Activated T-cell treated with anti-CD3 and anti-CD28 coated beads, Interleukin-2, amount 50 U/mL, for 4 hours (primary cell): ENCODE data around the gene DEFB129. TPM values are rescaled to one million over a fixed set of nuclear protein-coding genes. Genes with fewer than 3 reads are reported as not detected.

ENCODE experiments used
- ATAC-seq, 2 donors: fragments of 200-7000 bp; cut with Tn5 transposase; one replicate each; pipeline ENCODE4 v1.10.0; 2021
- DNase-seq: peaks from one replicate; pipeline ENCODE4 v3.0.0-alpha.2; 2020
- H3K27me3 Mint-ChIP-seq: one replicate; pipeline ENCODE4 v1.8.0; 2021; ENCODE audit warnings: low read depth, mixed read lengths
- H3K36me3 Mint-ChIP-seq: one replicate; pipeline ENCODE4 v1.8.0; 2022; ENCODE audit warnings: mixed read lengths; ENCODE audit not compliant: insufficient read depth
- H3K4me1 Mint-ChIP-seq: one replicate; pipeline ENCODE4 v1.8.0; 2021; ENCODE audit warnings: low read depth, mixed read lengths
- H3K4me3 Mint-ChIP-seq: one replicate; pipeline ENCODE4 v1.8.0; 2021; ENCODE audit warnings: mild to moderate bottlenecking, moderate library complexity, mixed read lengths
- H3K9me3 Mint-ChIP-seq: one replicate; pipeline ENCODE4 v1.8.0; 2021; ENCODE audit warnings: mixed read lengths
- total RNA-seq, 3 donors: library from RNA; stranded (reverse); gene quantifications; one replicate each; pipeline ENCODE4 v1.2.1, GENCODE V29; 2021

Gene DEFB129
- total RNA-seq, 3 donors from 2014 or later, result not detected

DNA sequence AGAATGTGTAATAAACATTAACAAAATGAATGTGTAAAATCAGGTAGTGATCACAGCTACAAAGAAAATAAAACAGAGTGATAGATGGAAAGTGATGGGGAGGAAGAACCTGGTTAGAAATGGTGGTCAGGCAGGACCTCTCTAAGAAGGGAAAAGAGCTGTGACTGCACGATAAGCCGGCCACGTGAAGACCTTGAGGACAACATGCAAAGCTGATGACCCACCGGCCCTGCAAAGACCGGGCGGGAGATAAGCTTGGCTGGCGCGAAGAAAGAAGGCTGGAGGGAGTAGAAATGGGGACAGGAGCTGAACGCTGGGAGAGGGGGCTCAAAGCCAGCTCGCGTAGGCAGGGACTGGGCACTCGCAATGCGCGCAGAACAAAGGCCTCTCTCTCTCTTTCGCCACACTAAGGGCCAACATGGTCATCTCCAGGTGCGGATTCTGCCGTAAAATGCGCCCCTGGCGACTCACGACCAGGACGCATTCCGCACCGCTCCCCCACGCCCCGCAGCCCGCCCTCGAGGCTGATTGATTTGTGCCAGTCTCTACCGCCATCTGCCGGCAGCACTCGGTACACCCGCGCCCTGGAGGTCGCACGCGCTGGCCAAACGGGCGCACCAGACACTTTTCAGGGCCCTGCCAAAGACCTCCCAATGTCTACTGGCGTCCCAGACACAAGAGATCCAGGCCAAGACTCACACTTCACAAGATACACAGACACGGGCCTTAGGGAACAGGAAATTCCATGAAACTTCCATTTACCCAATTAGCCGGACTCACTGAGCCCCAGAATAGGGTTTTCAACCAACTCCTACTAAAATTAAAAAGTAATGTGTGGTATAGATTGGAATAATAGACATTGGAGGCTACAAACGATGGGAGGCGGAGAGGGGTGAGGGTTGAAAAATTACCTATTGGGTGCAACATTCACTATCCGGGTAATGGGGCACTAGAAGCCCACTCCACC lies 39.8 kb downstream of the DEFB129 start:
- peak; percentile 88 for DNase-seq
- H3K27me3 Mint-ChIP-seq, result peaks cover 8% of the 10 kb centered on the region
- peak overlapping the region; percentile 83 for H3K4me3 Mint-ChIP-seq
- ATAC-seq, result peak; percentile 96 to 98
- no peaks in the 10 kb centered on the region for H3K9me3 Mint-ChIP-seq
- H3K4me1 Mint-ChIP-seq, result peaks cover 9% of the 10 kb centered on the region
- no peaks in the 10 kb centered on the region for H3K36me3 Mint-ChIP-seq

DNA sequence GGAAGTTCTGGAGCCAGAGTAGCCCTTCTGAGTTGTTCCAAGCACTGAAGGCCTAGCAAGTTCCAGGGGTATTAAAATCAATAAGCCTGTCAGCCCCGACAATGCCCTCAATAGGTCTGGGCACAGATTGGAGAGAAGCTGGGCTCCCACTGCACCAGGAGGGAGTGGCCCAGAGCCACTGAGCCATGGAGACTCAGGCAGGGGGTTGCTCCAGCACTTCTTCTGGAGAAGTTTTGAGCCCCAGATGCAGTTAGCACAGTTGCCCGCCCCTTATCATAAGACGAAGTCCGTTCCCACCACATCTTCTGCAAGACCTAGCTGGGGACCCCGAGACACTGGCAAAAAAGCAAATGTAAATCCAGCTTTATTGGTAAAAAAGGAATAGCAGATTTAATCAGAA lies 43.5 kb downstream of the DEFB129 start:
- DNase-seq (no peak), ATAC-seq (no peak)
- Mint-ChIP-seq H3K27me3 (peaks cover 8% of the 10 kb centered on the region), H3K9me3 (no peaks in the 10 kb centered on the region), H3K36me3 (no peaks in the 10 kb centered on the region), H3K4me3 (no peak overlapping the region), H3K4me1 (peaks cover 9% of the 10 kb centered on the region)

DNA sequence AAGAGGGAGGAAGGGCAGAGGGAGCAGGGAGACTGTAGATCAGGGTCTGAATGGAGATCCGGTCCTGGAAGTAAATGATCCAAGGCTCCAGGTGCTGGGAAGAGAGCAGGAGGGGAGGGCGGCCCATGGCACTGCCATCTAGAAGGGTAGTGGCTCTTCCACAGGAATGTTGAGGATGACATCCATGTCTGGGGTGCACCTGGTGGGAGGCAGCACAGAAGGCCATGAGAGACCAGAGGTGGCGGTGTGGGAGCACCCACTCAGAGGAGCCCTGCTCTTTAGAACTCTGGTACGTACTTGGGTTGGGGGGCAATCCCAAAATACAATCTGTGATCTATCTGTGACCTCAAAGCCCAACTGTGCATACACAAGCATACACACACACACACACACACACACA lies 44.0 kb downstream of the DEFB129 start:
- Mint-ChIP-seq H3K4me3 (no peak overlapping the region), H3K4me1 (peaks cover 9% of the 10 kb centered on the region), H3K36me3 (no peaks in the 10 kb centered on the region), H3K9me3 (no peaks in the 10 kb centered on the region), H3K27me3 (peaks cover 8% of the 10 kb centered on the region)
- DNase-seq (no peak), ATAC-seq (no peak)

DNA sequence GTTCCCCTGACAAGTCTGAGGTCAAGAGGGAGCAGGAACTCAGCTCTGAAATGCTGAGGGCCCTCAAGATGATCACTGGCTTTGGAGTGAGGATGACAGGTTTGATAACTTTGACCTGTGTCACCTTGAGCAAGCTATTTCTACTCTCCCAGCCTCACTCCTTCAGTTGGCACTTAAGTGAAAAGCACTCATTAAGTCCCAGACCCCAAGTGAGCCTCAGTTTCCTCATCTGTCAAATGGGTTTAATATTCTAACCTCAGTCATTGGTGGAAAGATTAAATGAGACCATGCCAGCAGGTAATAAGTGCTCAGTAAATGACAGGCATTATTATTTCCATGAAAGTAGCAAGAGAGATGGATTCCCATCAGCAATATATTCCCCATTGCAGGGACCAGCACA lies 44.5 kb downstream of the DEFB129 start:
- DNase-seq (no peak), ATAC-seq (no peak)
- Mint-ChIP-seq H3K36me3 (no peaks in the 10 kb centered on the region), H3K27me3 (peaks cover 5% of the 10 kb centered on the region), H3K4me3 (no peak overlapping the region), H3K9me3 (no peaks in the 10 kb centered on the region), H3K4me1 (peaks cover 5% of the 10 kb centered on the region)

DNA sequence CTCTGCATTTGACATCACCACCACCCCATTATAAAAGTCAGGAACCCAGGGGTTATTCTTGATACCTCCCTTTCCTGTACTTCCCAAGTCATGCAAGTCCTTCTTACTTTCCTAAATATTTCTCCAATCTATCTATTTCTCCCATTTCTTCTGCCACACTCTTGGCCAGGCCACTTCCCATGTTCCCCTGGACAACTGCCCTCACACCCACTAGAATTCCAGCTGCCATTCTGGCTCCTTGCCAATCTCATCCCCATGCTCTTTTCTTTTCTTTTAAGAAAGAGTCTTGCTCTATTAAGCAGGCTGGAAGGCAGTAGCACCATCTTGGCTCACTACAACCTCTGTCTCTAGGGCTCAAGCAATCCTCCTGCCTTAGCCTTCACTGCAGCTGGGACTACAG lies 45.7 kb downstream of the DEFB129 start:
- Mint-ChIP-seq H3K36me3 (no peaks in the 10 kb centered on the region), H3K9me3 (no peaks in the 10 kb centered on the region), H3K4me3 (no peak overlapping the region), H3K27me3 (no peaks in the 10 kb centered on the region), H3K4me1 (no peaks in the 10 kb centered on the region)
- no peak for DNase-seq
- ATAC-seq, result no peak

DNA sequence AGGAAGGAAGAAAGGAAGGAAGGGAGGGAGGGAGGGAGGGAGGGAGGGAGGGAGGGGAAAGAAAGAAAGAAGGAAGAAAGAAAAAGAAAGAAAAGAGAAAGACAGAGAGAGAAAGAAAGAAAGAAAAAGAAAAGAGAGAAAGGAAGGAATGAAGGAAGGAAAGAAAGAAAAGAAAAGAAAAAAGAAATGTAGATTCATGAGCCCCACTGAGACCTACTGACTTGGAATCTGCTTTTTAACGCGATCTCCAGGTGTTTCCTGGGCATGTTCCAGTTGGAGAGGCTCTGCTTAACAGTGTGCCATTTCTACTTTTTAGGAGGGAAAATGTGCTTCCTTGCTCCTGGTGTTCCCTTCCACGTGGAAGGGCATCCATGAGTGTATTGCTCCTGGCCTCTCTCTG lies 46.8 kb downstream of the DEFB129 start:
- H3K36me3 Mint-ChIP-seq, result no peaks in the 10 kb centered on the region
- no peaks in the 10 kb centered on the region for H3K9me3 Mint-ChIP-seq
- ATAC-seq, result no peak
- DNase-seq, result no peak
- no peaks in the 10 kb centered on the region for H3K4me1 Mint-ChIP-seq
- no peak overlapping the region for H3K4me3 Mint-ChIP-seq
- H3K27me3 Mint-ChIP-seq, result no peaks in the 10 kb centered on the region

DNA sequence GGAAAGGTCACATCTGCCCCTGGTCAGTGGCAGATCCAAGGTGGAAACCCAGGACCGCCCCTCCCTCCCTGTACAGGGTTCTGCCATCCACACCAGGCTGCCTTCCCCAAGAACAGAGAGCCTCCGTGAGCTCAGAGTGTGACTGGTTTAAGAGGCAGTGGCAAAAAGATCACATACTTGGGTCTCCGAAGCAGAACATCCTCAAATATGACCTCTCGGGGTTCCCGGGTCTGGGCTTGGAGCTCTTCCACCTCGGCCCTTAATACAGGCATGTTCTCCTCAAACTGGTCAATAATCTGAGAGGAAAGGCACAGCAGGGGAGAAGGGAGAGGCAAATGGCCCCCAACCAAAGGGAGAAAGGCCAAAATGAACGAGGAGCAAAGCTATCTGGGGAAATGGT lies 48.7 kb downstream of the DEFB129 start:
- Mint-ChIP-seq H3K9me3 (no peaks in the 10 kb centered on the region), H3K4me1 (no peaks in the 10 kb centered on the region), H3K36me3 (no peaks in the 10 kb centered on the region), H3K27me3 (no peaks in the 10 kb centered on the region), H3K4me3 (no peak overlapping the region)
- ATAC-seq (no peak), DNase-seq (no peak)

DNA sequence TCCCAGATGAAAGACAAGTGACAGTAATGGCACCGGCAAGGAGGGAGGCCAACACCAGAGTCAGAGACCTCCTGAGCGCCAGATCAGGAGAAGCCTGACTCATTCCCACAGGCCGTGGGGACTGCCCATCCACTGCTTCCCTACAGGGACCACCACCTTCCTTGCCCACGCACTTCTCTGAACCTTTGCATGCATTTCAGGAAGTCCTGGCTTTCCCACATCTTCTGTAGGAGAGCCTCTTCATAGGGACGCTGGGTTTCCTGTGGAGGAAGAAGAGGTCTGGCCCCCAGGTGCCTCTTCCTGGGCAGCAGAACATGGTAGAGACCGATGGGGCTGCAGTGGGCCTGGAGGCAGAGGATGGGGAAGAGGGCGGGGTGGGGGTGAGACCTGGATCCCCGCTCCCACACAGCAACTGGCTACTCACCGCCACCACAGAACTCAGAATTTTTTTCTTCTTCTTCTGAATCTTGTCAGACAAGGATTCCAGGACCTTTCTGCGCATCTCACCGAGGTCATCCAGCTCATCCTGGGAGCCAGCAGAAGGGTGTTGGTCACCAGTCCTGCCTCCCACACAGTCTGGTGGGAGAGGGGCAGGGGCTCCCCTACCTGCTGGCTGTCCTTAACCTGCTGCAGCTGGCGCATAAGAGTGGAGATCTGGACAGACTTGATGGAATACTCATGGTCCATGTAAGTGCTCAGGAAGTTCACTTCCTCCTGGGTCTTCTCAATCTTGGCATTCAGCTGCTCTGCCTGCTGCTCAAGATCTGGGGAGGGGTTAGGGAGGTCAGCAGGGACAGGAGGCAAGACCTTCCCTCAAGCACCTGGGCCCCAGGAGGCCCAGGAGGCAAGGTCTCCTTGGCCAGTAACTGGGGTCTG lies 49.8 kb downstream of the DEFB129 start:
- Mint-ChIP-seq H3K36me3 (no peaks in the 10 kb centered on the region), H3K4me1 (no peaks in the 10 kb centered on the region), H3K9me3 (no peaks in the 10 kb centered on the region), H3K27me3 (no peaks in the 10 kb centered on the region), H3K4me3 (no peak overlapping the region)
- DNase-seq (no peak), ATAC-seq (no peak)

- no peaks in the 10 kb centered on the region for H3K4me1 Mint-ChIP-seq
- H3K4me3 Mint-ChIP-seq, result no peak overlapping the region
- H3K36me3 Mint-ChIP-seq, result no peaks in the 10 kb centered on the region
- no peak for ATAC-seq
- no peak for DNase-seq
- no peaks in the 10 kb centered on the region for H3K9me3 Mint-ChIP-seq
- H3K27me3 Mint-ChIP-seq, result no peaks in the 10 kb centered on the region
These were observed 50.4 kb downstream of the DEFB129 start for GRCh38 chr20:277496-277781.

DNA sequence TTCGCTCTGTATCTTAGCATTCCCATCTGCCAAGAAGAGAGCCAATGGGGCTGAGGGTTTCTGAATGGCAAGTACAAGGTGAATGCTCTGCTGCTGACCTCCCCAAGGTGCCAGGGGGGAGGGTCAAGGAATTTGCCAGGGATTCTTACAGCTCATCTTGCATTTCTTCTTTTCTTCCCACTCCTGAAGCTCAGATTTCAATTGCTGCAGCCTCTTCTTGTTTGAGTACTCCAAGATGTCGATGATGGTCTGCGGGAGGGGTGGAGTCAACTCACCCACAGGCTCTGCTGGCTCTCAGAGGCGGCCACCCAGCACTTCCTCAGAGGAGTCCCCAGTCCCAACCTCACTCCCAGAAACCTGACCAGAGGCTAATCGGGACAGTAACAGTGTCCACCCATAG lies 51.1 kb downstream of the DEFB129 start:
- H3K4me3 Mint-ChIP-seq, result no peak overlapping the region
- no peaks in the 10 kb centered on the region for H3K36me3 Mint-ChIP-seq
- no peaks in the 10 kb centered on the region for H3K9me3 Mint-ChIP-seq
- no peaks in the 10 kb centered on the region for H3K4me1 Mint-ChIP-seq
- ATAC-seq (no peak), DNase-seq (no peak)
- no peaks in the 10 kb centered on the region for H3K27me3 Mint-ChIP-seq

DNA sequence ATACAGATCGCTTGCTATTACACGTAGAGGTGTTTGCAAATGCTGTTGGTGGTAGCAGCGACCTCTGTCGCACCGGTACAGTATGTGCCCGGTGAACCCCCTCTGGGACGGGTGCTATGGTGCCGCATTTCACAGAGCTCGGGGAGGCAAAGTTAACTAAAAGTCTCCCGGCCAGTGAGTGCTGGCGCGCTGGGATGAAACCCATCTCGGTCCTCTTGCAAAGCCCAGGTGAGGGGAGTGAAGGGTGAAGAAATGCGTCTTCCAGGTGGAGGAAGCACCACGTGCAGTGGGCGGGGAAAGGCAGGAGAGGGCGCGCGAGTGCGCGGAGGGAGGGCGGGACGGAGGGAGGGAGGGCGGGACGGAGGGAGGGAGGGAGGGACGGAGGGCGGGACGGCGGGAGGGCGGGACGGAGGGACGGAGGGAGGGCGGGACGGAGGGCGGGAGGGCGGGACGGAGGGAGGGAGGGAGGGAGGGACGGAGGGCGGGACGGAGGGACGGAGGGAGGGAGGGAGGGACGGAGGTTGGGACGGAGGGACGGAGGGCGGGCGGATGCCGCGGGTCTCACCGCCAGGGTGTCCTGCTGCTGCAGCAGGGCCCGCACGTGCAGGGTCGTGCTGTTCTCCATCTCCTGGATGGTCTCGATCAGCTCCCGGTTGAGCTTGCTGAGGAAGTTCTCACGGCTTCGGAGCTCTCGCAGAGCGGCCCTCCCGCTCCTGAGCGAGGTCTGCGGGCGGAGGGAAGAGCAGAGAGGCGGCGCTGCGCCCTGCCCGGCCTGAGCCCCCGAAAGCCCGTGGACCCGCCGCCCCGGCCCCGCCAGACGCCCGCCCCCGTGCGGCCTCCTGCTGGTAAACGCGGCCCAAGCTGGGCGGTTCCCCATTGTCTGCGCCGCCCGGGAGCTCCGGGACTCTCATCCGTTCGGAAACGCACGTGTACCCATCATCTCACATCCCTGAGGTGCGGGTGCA lies 51.8 kb downstream of the DEFB129 start:
- Mint-ChIP-seq H3K4me3 (no peak overlapping the region), H3K27me3 (no peaks in the 10 kb centered on the region), H3K36me3 (no peaks in the 10 kb centered on the region), H3K9me3 (no peaks in the 10 kb centered on the region), H3K4me1 (no peaks in the 10 kb centered on the region)
- ATAC-seq (peak in 1 of 2 donors; percentile 28), DNase-seq (no peak)
